H9 (cell line): ENCODE measurements around the gene DXO. TPM values are rescaled to one million over a fixed set of nuclear protein-coding genes. Genes with fewer than 3 reads are reported as not detected.
"Not testable (repeated sequence)": the region's sequence is repeated elsewhere in the genome, so short reads cannot be mapped to it uniquely, and the experiment has no call there.

ENCODE experiments used
- DNase-seq: peaks from one replicate; pipeline ENCODE4 v3.0.0-alpha.2; 2017
- H2AFZ ChIP-seq: one replicate; pipeline ENCODE4 v1.6.1; 2013; ENCODE audit warnings: mild to moderate bottlenecking, low read length, control low read depth, moderate library complexity
- H2AK5ac ChIP-seq: 2 replicates; pipeline ENCODE4 v1.6.1; 2013; ENCODE audit warnings: low read length, control low read depth, mixed read lengths; ENCODE audit not compliant: insufficient read length
- H2BK120ac ChIP-seq: one replicate; pipeline ENCODE4 v1.6.1; 2013; ENCODE audit warnings: low read depth, mild to moderate bottlenecking, low read length, control low read depth, inconsistent platforms; ENCODE audit not compliant: poor library complexity, severe bottlenecking
- H2BK12ac ChIP-seq: 2 replicates; pipeline ENCODE4 v1.6.1; 2013; ENCODE audit warnings: low read length, control low read depth, mixed read lengths, low read depth; ENCODE audit not compliant: insufficient read length
- H2BK15ac ChIP-seq: 2 replicates; pipeline ENCODE4 v1.6.1; 2013; ENCODE audit warnings: low read depth, low read length, control low read depth
- H2BK20ac ChIP-seq: one replicate; pipeline ENCODE4 v1.6.1; 2013; ENCODE audit warnings: low read depth, mild to moderate bottlenecking, low read length, control low read depth, inconsistent platforms; ENCODE audit not compliant: poor library complexity, severe bottlenecking
- H2BK5ac ChIP-seq: 2 replicates; pipeline ENCODE4 v1.6.1; 2013; ENCODE audit warnings: low read length, control low read depth, mixed read lengths; ENCODE audit not compliant: insufficient read length
- H3K14ac ChIP-seq: 2 replicates; pipeline ENCODE4 v1.6.1; 2013; ENCODE audit warnings: low read length, control low read depth; ENCODE audit not compliant: insufficient read depth
- H3K18ac ChIP-seq: 2 replicates; pipeline ENCODE4 v1.6.1; 2013; ENCODE audit warnings: low read depth, mild to moderate bottlenecking, mixed read lengths, low read length, control low read depth; ENCODE audit not compliant: insufficient read length
- H3K23ac ChIP-seq: 2 replicates; pipeline ENCODE4 v1.6.1; 2013; ENCODE audit warnings: low read length, control low read depth, mixed read lengths, low read depth; ENCODE audit not compliant: insufficient read length
- H3K23me2 ChIP-seq: 2 replicates; pipeline ENCODE4 v1.6.1; 2013; ENCODE audit warnings: low read depth, mild to moderate bottlenecking, mixed read lengths, low read length, control low read depth; ENCODE audit not compliant: insufficient read length, poor library complexity, severe bottlenecking
- H3K27ac ChIP-seq: 2 replicates; pipeline ENCODE4 v1.5.1; 2013; ENCODE audit warnings: low read length, control low read depth, mixed read lengths, low read depth; ENCODE audit not compliant: insufficient read length
- H3K27me3 ChIP-seq: 2 replicates; pipeline ENCODE4 v1.6.1; 2013; ENCODE audit warnings: low read length, control low read depth, inconsistent platforms; ENCODE audit not compliant: insufficient read depth
- H3K4ac ChIP-seq: 2 replicates; pipeline ENCODE4 v1.6.1; 2013; ENCODE audit warnings: low read depth, mild to moderate bottlenecking, control low read depth, inconsistent platforms, low read length, moderate library complexity
- H3K4me1 ChIP-seq: 2 replicates; pipeline ENCODE4 v1.6.1; 2013; ENCODE audit warnings: low read length, control low read depth, inconsistent platforms; ENCODE audit not compliant: insufficient read depth
- H3K4me2 ChIP-seq: 2 replicates; pipeline ENCODE4 v1.6.1; 2013; ENCODE audit warnings: low read length, control low read depth, mixed read lengths; ENCODE audit not compliant: insufficient read length, insufficient read depth
- H3K56ac ChIP-seq: 2 replicates; pipeline ENCODE4 v1.6.1; 2013; ENCODE audit warnings: low read depth, mild to moderate bottlenecking, mixed read lengths, low read length, control low read depth; ENCODE audit not compliant: insufficient read length
- H3K79me1 ChIP-seq: 2 replicates; pipeline ENCODE4 v1.6.1; 2013; ENCODE audit warnings: low read depth, mild to moderate bottlenecking, moderate library complexity, low read length, control low read depth, inconsistent platforms; ENCODE audit not compliant: insufficient read depth, poor library complexity, severe bottlenecking
- H3K79me2 ChIP-seq: 2 replicates; pipeline ENCODE4 v1.6.1; 2013; ENCODE audit warnings: low read length, control low read depth, inconsistent platforms; ENCODE audit not compliant: insufficient read depth
- H3K9ac ChIP-seq: 2 replicates; pipeline ENCODE4 v1.6.1; 2013; ENCODE audit warnings: low read length, control low read depth, mixed read lengths; ENCODE audit not compliant: insufficient read length; ENCODE audit errors: extremely low read depth
- H3K9me3 ChIP-seq: one replicate; pipeline ENCODE4 v1.6.1; 2013; ENCODE audit warnings: low read depth, low read length, inconsistent platforms; ENCODE audit not compliant: control insufficient read depth
- H3T11ph ChIP-seq: one replicate; pipeline ENCODE4 v1.6.1; 2013; ENCODE audit warnings: mild to moderate bottlenecking, low read length, control low read depth, inconsistent platforms
- H4K20me1 ChIP-seq: one replicate; pipeline ENCODE4 v1.6.1; 2013; ENCODE audit not compliant: control insufficient read depth, insufficient read length, insufficient read depth
- H4K5ac ChIP-seq: 2 replicates; pipeline ENCODE4 v1.6.1; 2013; ENCODE audit warnings: low read depth, mild to moderate bottlenecking, mixed read lengths, low read length, control low read depth; ENCODE audit not compliant: insufficient read length
- H4K8ac ChIP-seq: replicated peaks from 2 replicates; pipeline ENCODE4 v1.6.1; 2013; ENCODE audit warnings: low read length, control low read depth, mixed read lengths, low read depth; ENCODE audit not compliant: insufficient read length
- H4K91ac ChIP-seq: 2 replicates; pipeline ENCODE4 v1.6.1; 2013; ENCODE audit warnings: low read depth, mild to moderate bottlenecking, moderate library complexity, mixed read lengths, low read length, control low read depth; ENCODE audit not compliant: insufficient read length
- H3K27ac Mint-ChIP-seq, 3 experiments: 2 replicates in 2 of 3; 3 replicates in 1 of 3; pipeline ENCODE4 v1.8.0; 2020 to 2021; ENCODE audit warnings: mixed read lengths in 3 of 3, mild to moderate bottlenecking in 1 of 3, moderate library complexity in 1 of 3
- H3K27me3 Mint-ChIP-seq: 2 replicates; pipeline ENCODE4 v1.8.0; 2021; ENCODE audit warnings: low read depth, mild to moderate bottlenecking, moderate library complexity, mixed read lengths
- H3K36me3 Mint-ChIP-seq, 3 experiments: 2 replicates in 2 of 3; 3 replicates in 1 of 3; pipeline ENCODE4 v1.8.0; 2020 to 2021; ENCODE audit warnings: low read depth in 3 of 3, mixed read lengths in 3 of 3; ENCODE audit not compliant: insufficient read depth in 1 of 3
- H3K4me1 Mint-ChIP-seq, 2 experiments: 2 replicates each; pipeline ENCODE4 v1.8.0; 2020; ENCODE audit warnings: mixed read lengths in 2 of 2
- H3K4me3 Mint-ChIP-seq, 2 experiments: 2 replicates in 1 of 2; 3 replicates in 1 of 2; pipeline ENCODE4 v1.8.0; 2020 to 2021; ENCODE audit warnings: mild to moderate bottlenecking in 2 of 2, mixed read lengths in 2 of 2, moderate library complexity in 1 of 2
- H3K9me3 Mint-ChIP-seq, 2 experiments: 2 replicates in 1 of 2; 3 replicates in 1 of 2; pipeline ENCODE4 v1.8.0; 2020; ENCODE audit warnings: mild to moderate bottlenecking in 2 of 2, mixed read lengths in 2 of 2, moderate library complexity in 1 of 2
- WGBS: extraction: QIAGEN DNeasy Blood & Tissue Kit; methylation state at CpG from one replicate; pipeline ENCODE4 v1.1.7; 2013; ENCODE audit warnings: missing lambda C conversion rate, low lambda C conversion rate, mixed read lengths; ENCODE audit not compliant: insufficient read length; ENCODE audit errors: extremely low coverage; 5-methylcytosine and 5-hydroxymethylcytosine counted together
- total RNA-seq: library from RNA; stranded (reverse); gene quantifications from 2 replicates; pipeline ENCODE4 v1.2.1, GENCODE V29; 2021

DXO gene
- total RNA-seq, 1 experiment from 2014 or later: 21.6 TPM

DNA sequence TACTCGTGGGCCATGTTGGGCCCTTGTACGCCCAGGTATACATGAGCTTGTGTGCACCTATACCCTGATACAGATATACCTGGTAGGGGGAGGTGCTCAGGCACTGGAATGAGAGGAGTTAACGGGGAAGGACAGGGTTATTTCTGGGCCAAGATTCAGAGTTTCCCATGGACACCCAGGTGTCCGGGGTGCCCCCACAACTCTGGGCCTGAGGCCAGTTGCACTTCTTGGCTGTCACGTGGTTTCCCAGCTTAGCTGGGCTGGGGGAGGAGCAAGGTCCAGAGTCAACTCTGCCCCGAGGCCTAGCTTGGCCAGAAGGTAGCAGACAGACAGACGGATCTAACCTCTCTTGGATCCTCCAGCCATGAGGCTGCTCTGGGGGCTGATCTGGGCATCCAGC is 9.8 kb upstream of the DXO start, which contains the start of gene C4A:
TSS of gene C4A (plus strand) at position 314 of the 400 bp plus-strand sequence. CDS start at position 365, 51 bp downstream.
- not testable (repeated sequence) for H3K9ac ChIP-seq
- WGBS: no CpG with 5 or more reads among the region's 7 CpGs
- peaks cover 6 to 12% (median 10%) of the 10 kb centered on the region in 3 experiments for H3K36me3 Mint-ChIP-seq

DNA sequence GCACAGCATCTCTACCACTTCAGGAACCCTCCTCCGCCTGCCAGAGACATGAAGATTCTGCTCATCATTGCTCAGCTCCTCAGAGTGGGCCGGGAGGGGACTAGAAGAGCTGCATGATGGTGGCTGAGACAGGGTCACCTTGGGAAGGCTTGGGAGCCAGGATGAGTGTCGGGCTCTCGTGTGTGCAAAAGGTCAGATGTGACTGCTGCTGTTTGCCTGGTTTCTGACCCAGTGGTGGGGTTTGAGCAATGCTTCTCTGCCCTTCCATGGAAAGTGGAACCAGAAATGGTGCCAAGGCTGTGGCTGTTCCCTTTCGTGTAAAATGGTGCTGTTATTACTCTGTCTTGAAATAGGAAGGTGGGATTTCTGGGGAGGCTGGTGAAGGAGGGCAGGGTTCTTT is 9.1 kb upstream of the DXO start:
- H3K27ac Mint-ChIP-seq, H3K4me1 ChIP-seq, H3K27me3 Mint-ChIP-seq, H3K14ac ChIP-seq, H2BK120ac ChIP-seq, H4K91ac ChIP-seq, H2BK12ac ChIP-seq, H3K4ac ChIP-seq, H2BK20ac ChIP-seq, H3K4me1 Mint-ChIP-seq, H2BK5ac ChIP-seq, H2AFZ ChIP-seq, H3K9me3 Mint-ChIP-seq, DNase-seq, H3K9ac ChIP-seq, H3K27me3 ChIP-seq, H3K56ac ChIP-seq, H3T11ph ChIP-seq, H3K23ac ChIP-seq, H3K27ac ChIP-seq, H3K79me1 ChIP-seq, H2BK15ac ChIP-seq, H3K4me3 Mint-ChIP-seq, H4K8ac ChIP-seq, H2AK5ac ChIP-seq, H3K18ac ChIP-seq, H3K79me2 ChIP-seq, H3K23me2 ChIP-seq, H3K9me3 ChIP-seq, H4K5ac ChIP-seq, H3K4me2 ChIP-seq, H4K20me1 ChIP-seq: not testable (repeated sequence)
- peaks cover 8 to 14% (median 14%) of the 10 kb centered on the region in 3 experiments for H3K36me3 Mint-ChIP-seq
- WGBS: no CpG with 5 or more reads among the region's 5 CpGs

More for the DNA sequence above, 9.8 kb upstream of the DXO start, which contains the start of gene C4A:
- H3K79me2 ChIP-seq, H2AFZ ChIP-seq, H2BK120ac ChIP-seq, H3K9me3 Mint-ChIP-seq, H3T11ph ChIP-seq, H3K9me3 ChIP-seq, H2AK5ac ChIP-seq, H3K79me1 ChIP-seq, H2BK20ac ChIP-seq, H3K4me1 ChIP-seq, H3K27me3 Mint-ChIP-seq, H2BK15ac ChIP-seq, H4K5ac ChIP-seq, H3K4me3 Mint-ChIP-seq, H4K91ac ChIP-seq, DNase-seq, H3K23me2 ChIP-seq, H3K27ac Mint-ChIP-seq, H4K8ac ChIP-seq, H3K27me3 ChIP-seq, H3K4me2 ChIP-seq, H3K4ac ChIP-seq, H2BK12ac ChIP-seq, H3K4me1 Mint-ChIP-seq, H3K23ac ChIP-seq, H2BK5ac ChIP-seq, H3K56ac ChIP-seq, H3K27ac ChIP-seq, H3K18ac ChIP-seq, H3K14ac ChIP-seq, H4K20me1 ChIP-seq: not testable (repeated sequence)
